GM20000 (cell line): ENCODE results near the gene AXIN1.

ENCODE experiments used
- DNase-seq: peaks from one replicate; pipeline ENCODE4 v3.0.0; 2012; ENCODE audit warnings: low spot score
- TF ChIP-seq, protein P1 (sequence below): IDR thresholded peaks from 2 replicates; pipeline ENCODE4 v1.5.1; 2012; ENCODE audit warnings: mild to moderate bottlenecking, control low read depth; ENCODE audit errors: extremely low read depth, missing control alignments

The AXIN1 gene

DNA sequence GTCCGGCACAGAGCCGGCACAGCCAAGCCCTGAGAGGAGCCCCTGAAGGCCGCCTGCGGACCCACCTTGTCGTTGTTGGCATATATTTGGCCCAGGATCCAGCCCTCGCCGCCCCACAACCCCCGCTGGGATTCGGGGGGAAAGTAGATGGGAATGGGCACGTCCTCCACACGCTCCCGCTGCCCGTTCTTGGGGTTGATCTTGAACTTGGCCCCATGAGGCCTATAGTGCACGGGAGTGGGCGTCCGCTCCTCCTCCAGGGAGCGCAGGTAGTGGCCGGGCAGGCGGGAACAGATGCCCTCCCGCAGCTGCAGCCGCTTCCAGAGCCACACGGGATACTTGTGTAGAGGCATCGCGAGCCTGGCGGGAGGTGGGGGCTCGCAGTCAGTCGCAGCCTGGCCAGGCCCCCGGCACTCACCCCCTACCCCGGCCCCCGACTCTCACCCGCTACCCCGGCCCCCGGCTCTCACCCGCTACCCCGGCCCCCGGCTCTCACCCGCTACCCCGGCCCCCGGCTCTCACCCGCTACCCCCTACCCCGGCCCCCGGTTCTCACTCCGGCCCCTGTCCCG, 17.4 kb upstream of the AXIN1 start:
- TF ChIP-seq, protein P1, sequence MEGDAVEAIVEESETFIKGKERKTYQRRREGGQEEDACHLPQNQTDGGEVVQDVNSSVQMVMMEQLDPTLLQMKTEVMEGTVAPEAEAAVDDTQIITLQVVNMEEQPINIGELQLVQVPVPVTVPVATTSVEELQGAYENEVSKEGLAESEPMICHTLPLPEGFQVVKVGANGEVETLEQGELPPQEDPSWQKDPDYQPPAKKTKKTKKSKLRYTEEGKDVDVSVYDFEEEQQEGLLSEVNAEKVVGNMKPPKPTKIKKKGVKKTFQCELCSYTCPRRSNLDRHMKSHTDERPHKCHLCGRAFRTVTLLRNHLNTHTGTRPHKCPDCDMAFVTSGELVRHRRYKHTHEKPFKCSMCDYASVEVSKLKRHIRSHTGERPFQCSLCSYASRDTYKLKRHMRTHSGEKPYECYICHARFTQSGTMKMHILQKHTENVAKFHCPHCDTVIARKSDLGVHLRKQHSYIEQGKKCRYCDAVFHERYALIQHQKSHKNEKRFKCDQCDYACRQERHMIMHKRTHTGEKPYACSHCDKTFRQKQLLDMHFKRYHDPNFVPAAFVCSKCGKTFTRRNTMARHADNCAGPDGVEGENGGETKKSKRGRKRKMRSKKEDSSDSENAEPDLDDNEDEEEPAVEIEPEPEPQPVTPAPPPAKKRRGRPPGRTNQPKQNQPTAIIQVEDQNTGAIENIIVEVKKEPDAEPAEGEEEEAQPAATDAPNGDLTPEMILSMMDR: no peak
- peak; percentile 57 for DNase-seq

DNA sequence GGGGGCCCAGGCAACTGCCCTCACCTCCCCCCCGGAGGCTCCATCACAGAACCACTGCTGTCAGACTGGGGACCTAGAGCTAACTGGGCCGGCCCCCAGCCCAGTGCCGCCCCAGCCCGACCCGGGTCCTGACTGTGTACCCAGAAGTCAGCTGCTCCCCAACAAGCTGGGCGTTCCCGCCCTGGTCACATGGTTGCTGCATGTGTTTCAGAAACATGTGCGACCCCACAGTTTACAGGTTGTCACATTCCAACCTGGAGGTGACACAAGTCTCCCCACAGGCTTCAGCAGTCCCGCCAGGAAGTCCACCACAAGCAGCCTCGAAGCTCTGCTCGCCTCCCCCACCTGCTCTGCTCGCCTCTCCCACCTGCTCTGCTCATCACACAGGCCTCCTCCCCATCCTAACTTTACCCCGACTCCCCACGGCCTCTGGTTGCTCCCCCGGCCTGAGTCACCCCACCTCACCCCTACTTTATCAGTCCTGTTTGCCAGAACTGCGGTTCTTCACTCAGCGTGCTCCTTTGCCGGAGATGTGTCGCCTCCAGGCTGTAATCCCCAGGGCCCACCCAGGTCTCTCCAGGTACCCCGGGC, 16.8 kb upstream of the AXIN1 start:
- TF ChIP-seq, protein P1: no peak

DNA sequence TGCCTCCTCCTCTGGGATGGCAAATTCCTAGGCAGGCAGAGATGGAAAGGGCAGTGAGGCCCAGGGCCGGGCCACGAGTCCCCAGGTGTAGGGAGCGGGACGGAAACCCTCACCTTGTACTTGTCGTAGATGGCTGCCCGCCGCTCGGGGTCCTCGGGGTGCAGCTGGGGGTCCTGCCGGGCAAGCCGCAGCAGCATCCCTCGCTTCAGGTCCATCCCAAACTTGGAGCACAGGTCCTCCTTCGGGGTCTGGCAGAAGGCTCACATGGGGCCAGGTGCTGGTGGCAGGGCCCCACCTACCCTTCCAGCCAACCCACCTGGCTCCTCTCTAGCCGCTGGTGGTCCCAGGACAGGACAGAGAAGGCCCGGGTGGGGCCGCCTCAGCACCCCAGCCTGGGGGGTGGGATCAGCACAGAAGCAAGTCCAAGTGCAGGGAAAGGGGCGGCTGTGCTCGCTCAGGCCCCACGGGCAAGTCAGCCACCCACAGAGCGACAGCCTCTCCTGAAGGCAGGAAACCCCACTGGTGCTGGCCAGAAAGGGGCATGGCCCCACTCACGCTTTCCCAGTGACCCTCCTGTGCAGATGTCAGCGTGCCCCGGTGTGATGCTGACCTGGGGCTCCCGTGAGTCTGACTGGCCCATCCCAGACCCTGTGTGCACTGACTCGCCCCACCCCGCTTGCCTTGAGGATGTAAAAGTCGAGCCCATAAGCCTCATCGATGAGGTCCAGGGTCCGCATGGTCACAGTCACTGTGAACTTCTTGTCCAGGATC, 16.1 kb upstream of the AXIN1 start:
- TF ChIP-seq, protein P1: no peak
- DNase-seq: no peak

More for the DNA sequence above, 16.8 kb upstream of the AXIN1 start:
- no peak for DNase-seq

DNA sequence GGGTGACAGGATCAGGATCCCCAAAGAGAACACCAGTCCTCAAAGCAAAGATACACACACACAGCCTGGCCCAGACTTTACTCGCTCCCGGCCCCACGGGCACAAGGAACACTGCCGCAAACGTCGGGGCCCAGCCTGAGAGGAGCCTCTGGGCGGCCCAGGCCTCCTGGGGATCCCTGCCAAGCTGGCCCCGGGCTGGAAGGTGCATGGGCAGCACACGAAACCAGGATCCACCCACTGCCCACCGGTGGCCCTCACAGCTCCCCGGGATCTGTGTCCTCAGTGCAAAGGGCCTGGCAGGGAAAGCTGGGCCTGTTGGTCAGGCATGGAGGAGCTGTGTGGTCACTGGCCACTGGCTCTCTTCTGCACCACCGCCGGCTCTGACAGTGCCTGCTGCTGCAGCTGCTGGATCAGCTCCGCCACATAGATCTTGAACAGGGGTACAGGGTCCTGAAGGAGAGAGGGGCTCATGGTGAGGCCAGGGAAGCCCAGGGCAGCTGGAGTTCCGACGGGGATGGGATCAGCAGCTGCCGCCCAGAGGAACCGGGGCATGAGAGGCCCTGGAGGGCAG, 14.9 kb upstream of the AXIN1 start:
- TF ChIP-seq, protein P1: no peak
- DNase-seq: no peak

DNA sequence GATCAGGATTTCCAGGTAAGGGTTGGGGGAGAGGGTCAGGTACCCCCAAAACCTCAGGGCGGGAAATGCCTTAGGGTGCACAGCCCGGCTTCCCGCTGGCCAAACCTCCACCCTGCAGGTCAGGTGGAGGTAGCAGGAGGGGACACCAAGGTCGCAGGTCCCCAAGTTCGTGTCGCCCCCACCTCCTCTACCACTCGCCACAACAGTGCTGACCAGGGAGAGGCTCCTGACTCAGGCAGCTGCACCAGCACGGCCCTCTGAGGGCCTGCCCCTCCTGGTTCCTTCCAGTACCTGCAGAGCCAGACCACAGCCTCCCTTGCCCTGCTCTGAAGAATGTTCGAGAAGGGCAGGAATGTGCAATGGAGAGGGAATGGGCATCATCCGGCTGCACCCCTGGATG, 14.0 kb upstream of the AXIN1 start:
- TF ChIP-seq, protein P1: no peak
- DNase-seq: no peak

DNA sequence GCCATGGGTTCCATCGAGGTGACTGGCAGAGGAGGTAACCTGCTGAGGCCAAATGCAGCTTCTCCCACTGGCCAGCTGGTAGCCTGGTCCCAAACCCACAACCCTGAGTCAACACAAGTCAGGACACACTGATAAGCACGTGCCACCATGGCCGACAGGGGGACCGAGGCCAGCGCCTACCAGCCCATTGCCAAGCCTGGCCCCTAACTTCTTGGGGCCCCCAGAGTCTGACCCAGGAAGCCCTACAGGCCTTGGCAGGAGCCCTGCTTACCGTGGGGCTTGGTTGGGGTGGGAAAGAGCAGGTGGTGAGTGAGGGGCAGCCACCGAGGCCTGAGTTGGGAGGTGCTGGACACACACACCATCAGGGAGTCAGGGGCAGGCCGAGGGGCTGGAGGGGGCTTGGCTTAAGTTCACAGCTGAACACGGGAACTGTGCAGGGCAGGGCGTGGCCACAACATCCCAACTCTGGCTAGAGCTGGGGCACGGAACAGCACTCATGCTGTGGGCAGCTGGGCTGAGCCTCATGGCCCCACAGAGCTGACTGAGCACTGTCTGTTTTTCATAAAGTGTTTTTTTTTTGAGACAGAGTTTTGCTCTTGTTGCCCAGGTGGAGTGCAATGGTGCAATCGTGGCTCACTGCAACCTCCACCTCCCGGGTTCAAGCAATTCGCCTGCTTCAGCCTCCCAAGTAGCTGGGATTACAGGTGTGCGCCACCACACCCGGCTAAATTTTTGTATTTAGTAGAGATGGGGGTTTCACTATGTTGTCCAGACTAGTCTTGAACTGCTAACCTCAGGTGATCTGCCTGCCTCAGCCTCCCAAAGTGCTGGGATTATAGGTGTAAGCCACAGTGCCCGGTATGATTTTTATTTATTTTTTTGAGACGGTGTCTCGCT, 12.3 kb upstream of the AXIN1 start:
- TF ChIP-seq, protein P1: no peak
- DNase-seq: no peak
